SK-N-SH treated with all-trans-retinoic acid at 6 μM for 48 hours (cell line): ENCODE results near the gene GTF3A.

ENCODE experiments used
- ATAC-seq: fragments of 200-7000 bp; cut with Tn5 transposase; 3 replicates; pipeline ENCODE4 v1.9.1; 2020; ENCODE audit warnings: mild to moderate bottlenecking, moderate library complexity
- ARNTL ChIP-seq: fragments of 450-650 bp; formaldehyde crosslinking; IDR thresholded peaks from 2 replicates; pipeline ENCODE4 v1.5.0; 2020; ENCODE audit warnings: low read depth, mild to moderate bottlenecking, moderate library complexity, borderline replicate concordance
- BACH2 ChIP-seq: fragments of 250-450 bp; sonication (Bioruptor Pico); IDR thresholded peaks from 2 replicates; pipeline ENCODE4 v1.9.0; 2021; ENCODE audit warnings: mild to moderate bottlenecking, borderline replicate concordance
- CREB5 ChIP-seq: fragments of 250-450 bp; sonication (Bioruptor Pico); IDR thresholded peaks from 2 replicates; pipeline ENCODE4 v1.5.1; 2020; ENCODE audit warnings: low read depth, mild to moderate bottlenecking, moderate library complexity
- CSDC2 ChIP-seq: fragments of 250-450 bp; sonication (Bioruptor Pico); IDR thresholded peaks from 2 replicates; pipeline ENCODE4 v1.5.0; 2020; ENCODE audit warnings: mild to moderate bottlenecking, moderate library complexity
- CSRNP3 ChIP-seq: fragments of 250-450 bp; sonication (Bioruptor Pico); IDR thresholded peaks from 2 replicates; pipeline ENCODE4 v1.5.1; 2021; ENCODE audit warnings: mild to moderate bottlenecking, moderate library complexity
- ESRRG ChIP-seq: fragments of 250-450 bp; sonication (Bioruptor Pico); IDR thresholded peaks from 2 replicates; pipeline ENCODE4 v1.6.1; 2021; ENCODE audit warnings: mild to moderate bottlenecking
- GLIS3 ChIP-seq: fragments of 250-450 bp; sonication (Bioruptor Pico); IDR thresholded peaks from 2 replicates; pipeline ENCODE4 v1.5.0; 2020; ENCODE audit warnings: mild to moderate bottlenecking, moderate library complexity
- ISL1 ChIP-seq: fragments of 250-450 bp; sonication (Bioruptor Pico); IDR thresholded peaks from 2 replicates; pipeline ENCODE4 v2.1.2; 2022; ENCODE audit warnings: mild to moderate bottlenecking, moderate library complexity
- OSR1 ChIP-seq: fragments of 250-450 bp; sonication (Bioruptor Pico); IDR thresholded peaks from 2 replicates; pipeline ENCODE4 v1.8.0; 2022; ENCODE audit warnings: moderate library complexity, mild to moderate bottlenecking, inconsistent platforms
- PATZ1 ChIP-seq: fragments of 250-450 bp; sonication (Bioruptor Pico); IDR thresholded peaks from 2 replicates; pipeline ENCODE4 v1.8.0; 2020; ENCODE audit warnings: mild to moderate bottlenecking, moderate library complexity, borderline replicate concordance
- POU6F1 ChIP-seq: fragments of 250-450 bp; sonication (Bioruptor Pico); IDR thresholded peaks from 2 replicates; pipeline ENCODE4 v1.8.0; 2021; ENCODE audit warnings: low read depth, mild to moderate bottlenecking, moderate library complexity, borderline replicate concordance
- PPARA ChIP-seq: fragments of 250-450 bp; sonication (Bioruptor Pico); IDR thresholded peaks from 2 replicates; pipeline ENCODE4 v1.5.0; 2020; ENCODE audit warnings: mild to moderate bottlenecking, borderline replicate concordance
- RARB ChIP-seq: fragments of 250-450 bp; sonication (Bioruptor Pico); IDR thresholded peaks from 2 replicates; pipeline ENCODE4 v1.8.0; 2021; ENCODE audit warnings: mild to moderate bottlenecking, moderate library complexity
- SNAI2 ChIP-seq: fragments of 250-450 bp; sonication (Bioruptor Pico); IDR thresholded peaks from 2 replicates; pipeline ENCODE4 v1.5.0; 2020; ENCODE audit warnings: mild to moderate bottlenecking, moderate library complexity
- TCF4 ChIP-seq: fragments of 250-450 bp; sonication (Bioruptor Pico); IDR thresholded peaks from 2 replicates; pipeline ENCODE4 v1.8.0; 2021; ENCODE audit warnings: mild to moderate bottlenecking, moderate library complexity, borderline replicate concordance
- TOX ChIP-seq: fragments of 250-450 bp; sonication (Bioruptor Pico); IDR thresholded peaks from 2 replicates; pipeline ENCODE4 v1.8.0; 2021; ENCODE audit warnings: mild to moderate bottlenecking, moderate library complexity, borderline replicate concordance
- TSHZ2 ChIP-seq: fragments of 250-450 bp; sonication (Bioruptor Pico); IDR thresholded peaks from 2 replicates; pipeline ENCODE4 v1.5.0; 2020; ENCODE audit warnings: mild to moderate bottlenecking, moderate library complexity
- ZFP3 ChIP-seq: fragments of 250-450 bp; sonication (Bioruptor Pico); IDR thresholded peaks from 2 replicates; pipeline ENCODE4 v1.5.0; 2020; ENCODE audit warnings: mild to moderate bottlenecking, moderate library complexity
- ZFP30 ChIP-seq: fragments of 450-650 bp; formaldehyde crosslinking; IDR thresholded peaks from 2 replicates; pipeline ENCODE4 v1.5.0; 2022; ENCODE audit warnings: mild to moderate bottlenecking, moderate library complexity
- ZNF565 ChIP-seq: fragments of 450-650 bp; formaldehyde crosslinking; conservative IDR thresholded peaks from 2 replicates; pipeline ENCODE4 v1.5.0; 2020; ENCODE audit warnings: low read depth, mild to moderate bottlenecking, moderate library complexity
- ZNF70 ChIP-seq: fragments of 450-650 bp; formaldehyde crosslinking; IDR thresholded peaks from 2 replicates; pipeline ENCODE4 v1.5.0; 2020; ENCODE audit warnings: mild to moderate bottlenecking, moderate library complexity
- ZNF8 ChIP-seq: fragments of 450-650 bp; formaldehyde crosslinking; IDR thresholded peaks from 2 replicates; pipeline ENCODE4 v1.5.0; 2020; ENCODE audit warnings: mild to moderate bottlenecking, moderate library complexity

Gene GTF3A

GRCh38 chr13:27472441-27472840 is 48.0 kb downstream of the GTF3A start:
- TF ChIP-seq ZFP3 (CRISPR knock-in tag), result no peak
- no peak for TF ChIP-seq BACH2
- no peak for TF ChIP-seq CSRNP3 (CRISPR knock-in tag)
- TF ChIP-seq ZNF8 (CRISPR knock-in tag), result no peak
- no peak for TF ChIP-seq ZNF70 (CRISPR knock-in tag)
- TF ChIP-seq OSR1 (CRISPR knock-in tag), result no peak
- no peak for TF ChIP-seq GLIS3
- no peak for TF ChIP-seq SNAI2 (CRISPR knock-in tag)
- no peak for TF ChIP-seq ISL1 (CRISPR knock-in tag)
- no peak for TF ChIP-seq ZNF565 (CRISPR knock-in tag)
- TF ChIP-seq, all 23 proteins: peak for 0
- ATAC-seq, result no peak

GRCh38 chr13:27472941-27473340 is 48.5 kb downstream of the GTF3A start:
- no peak for ATAC-seq
- TF ChIP-seq ESRRG (CRISPR knock-in tag), result no peak
- no peak for TF ChIP-seq TOX (CRISPR knock-in tag)
- no peak for TF ChIP-seq PATZ1 (CRISPR knock-in tag)
- no peak for TF ChIP-seq CSDC2 (CRISPR knock-in tag)
- TF ChIP-seq TCF4, result no peak
- TF ChIP-seq RARB, result no peak
- no peak for TF ChIP-seq ZFP3 (CRISPR knock-in tag)

- ATAC-seq, result no peak
These were observed 50.4 kb downstream of the GTF3A start for GRCh38 chr13:27474751-27475268.

More at GRCh38 chr13:27474751-27475268, 50.4 kb downstream of the GTF3A start:
- TF ChIP-seq TSHZ2, result no peak
- no peak for TF ChIP-seq ZNF565 (CRISPR knock-in tag)
- TF ChIP-seq CSDC2 (CRISPR knock-in tag), result no peak
- TF ChIP-seq ZFP3 (CRISPR knock-in tag), result no peak
- TF ChIP-seq TOX (CRISPR knock-in tag), result no peak
- no peak for TF ChIP-seq SNAI2 (CRISPR knock-in tag)
- TF ChIP-seq POU6F1, result no peak
- no peak for TF ChIP-seq GLIS3
- no peak for TF ChIP-seq ARNTL (CRISPR knock-in tag)
- no peak for TF ChIP-seq RARB
- TF ChIP-seq TCF4, result no peak
- TF ChIP-seq PATZ1 (CRISPR knock-in tag), result no peak
- TF ChIP-seq PPARA (CRISPR knock-in tag), result no peak
- TF ChIP-seq ISL1 (CRISPR knock-in tag), result no peak
- no peak for TF ChIP-seq OSR1 (CRISPR knock-in tag)
- TF ChIP-seq ZFP30 (CRISPR knock-in tag), result no peak
- TF ChIP-seq ZNF70 (CRISPR knock-in tag), result no peak
- no peak for TF ChIP-seq CREB5 (CRISPR knock-in tag)
- TF ChIP-seq ESRRG (CRISPR knock-in tag), result no peak
